ENCODE measurements around the gene ZBTB4. TPM values are rescaled to one million over a fixed set of nuclear protein-coding genes. Genes with fewer than 3 reads are reported as not detected.
A peak's percentile ranks its signal among the peaks of the same experiment; 100 is the strongest.

The ZBTB4 gene
- total and polyA plus RNA-seq, 7 experiments from 2014 or later, result 15.3 to 89.2 (median 49.8) TPM

GRCh38 chr17:7429722-7430121 lies 49.7 kb downstream of the ZBTB4 start:
- no peak overlapping the region for H3K4me3 ChIP-seq (ENCODE audit: low read length)
- ChIA-PET POLR2A (no interaction called here), CTCF (no interaction called here)
- H3K4me3 Mint-ChIP-seq, result no peak overlapping the region
- intact Hi-C loops (cut with micrococcal nuclease), result loop anchor here in 1 of 2 donors (10.0 kb wide), 1 partner anchor 415 kb away; the partner anchor contains the start of gene RNASEK
- H3K9me3 ChIP-seq (ENCODE audit: control insufficient read depth in 2 of 3, low read length in 3 of 3), result no peaks in the 10 kb centered on the region
- H3K36me3 ChIP-seq (ENCODE audit: control insufficient read depth in 2 of 3, insufficient read depth in 3 of 3, low read length in 3 of 3), result no peaks in the 10 kb centered on the region
- DNase-seq (no peak), ATAC-seq (peak; percentile 29)
- no peaks in the 10 kb centered on the region for H3K36me3 Mint-ChIP-seq
- H3K27me3 ChIP-seq (ENCODE audit: control insufficient read depth in 2 of 2, insufficient read depth in 2 of 2, low read length in 2 of 2), result no peaks in the 10 kb centered on the region
- H3K9me3 Mint-ChIP-seq, result peaks cover 0 to 2% (median 0%) of the 10 kb centered on the region in 11 donors
- peaks cover 0 to 3% (median 0%) of the 10 kb centered on the region in 5 donors for H3K27me3 Mint-ChIP-seq
- H3K27ac ChIP-seq (ENCODE audit: low read depth, low read length), result no peak overlapping the region
- peaks cover 0 to 3% (median 0%) of the 10 kb centered on the region in 7 donors for H3K4me1 Mint-ChIP-seq
- H3K4me1 ChIP-seq (ENCODE audit: control insufficient read depth in 2 of 2, insufficient read depth in 2 of 2, low read length in 2 of 2), result no peaks in the 10 kb centered on the region
- H3K27ac Mint-ChIP-seq, result no peak overlapping the region

DNA sequence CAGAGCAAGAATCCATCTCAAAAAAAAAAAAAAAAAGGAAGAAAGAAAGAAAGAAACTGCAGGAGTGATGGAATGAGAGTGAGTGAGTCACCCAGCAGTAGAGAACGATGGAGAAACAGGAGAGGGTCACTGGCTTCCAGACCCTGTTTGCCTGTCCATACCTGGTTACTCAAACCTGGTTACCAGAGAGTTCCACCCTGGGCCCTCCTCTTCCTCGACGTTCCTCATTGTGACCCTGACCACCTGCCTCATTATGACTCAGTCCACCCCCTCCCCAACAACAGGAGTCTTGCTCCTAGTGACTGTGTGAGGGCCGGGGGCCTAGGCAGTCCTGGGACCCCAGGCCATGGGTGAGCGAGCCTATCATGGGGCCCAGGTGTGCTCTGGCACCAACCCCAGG lies 50.9 kb downstream of the ZBTB4 start, which contains the start of gene SPEM3:
TSS of gene SPEM3 (plus strand) at position 301 of the 400 bp plus-strand sequence. CDS start at position 347, 46 bp downstream.
- Mint-ChIP-seq H3K27ac (no peak within 1 kb of the TSS), H3K4me3 (no peak within 1 kb of the TSS), H3K4me1 (peaks cover 0 to 3% (median 0%) of the 10 kb centered on the region in 7 donors), H3K36me3 (no peaks in the 10 kb centered on the region), H3K9me3 (peaks cover 0 to 2% (median 0%) of the 10 kb centered on the region in 11 donors), H3K27me3 (peaks cover 0 to 3% (median 0%) of the 10 kb centered on the region in 5 donors)
- Histone ChIP-seq H3K9me3 (ENCODE audit: control insufficient read depth in 2 of 3, low read length in 3 of 3) (no peaks in the 10 kb centered on the region), H3K36me3 (ENCODE audit: control insufficient read depth in 2 of 3, insufficient read depth in 3 of 3, low read length in 3 of 3) (no peaks in the 10 kb centered on the region), H3K4me1 (ENCODE audit: control insufficient read depth in 2 of 2, insufficient read depth in 2 of 2, low read length in 2 of 2) (no peaks in the 10 kb centered on the region), H3K27me3 (ENCODE audit: control insufficient read depth in 2 of 2, insufficient read depth in 2 of 2, low read length in 2 of 2) (no peaks in the 10 kb centered on the region), H3K4me3 (ENCODE audit: low read length) (no peak within 1 kb of the TSS), H3K27ac (ENCODE audit: low read depth, low read length) (no peak within 1 kb of the TSS)
- DNase-seq (no peak), ATAC-seq (no peak)
- ChIA-PET CTCF (no interaction called here), POLR2A (interaction anchor here (0.9 kb wide), 1 partner anchor 44 kb away, joined by 4 read pairs; no protein-coding TSS in a partner anchor)
- intact Hi-C loops (cut with micrococcal nuclease), result no loop called here

DNA sequence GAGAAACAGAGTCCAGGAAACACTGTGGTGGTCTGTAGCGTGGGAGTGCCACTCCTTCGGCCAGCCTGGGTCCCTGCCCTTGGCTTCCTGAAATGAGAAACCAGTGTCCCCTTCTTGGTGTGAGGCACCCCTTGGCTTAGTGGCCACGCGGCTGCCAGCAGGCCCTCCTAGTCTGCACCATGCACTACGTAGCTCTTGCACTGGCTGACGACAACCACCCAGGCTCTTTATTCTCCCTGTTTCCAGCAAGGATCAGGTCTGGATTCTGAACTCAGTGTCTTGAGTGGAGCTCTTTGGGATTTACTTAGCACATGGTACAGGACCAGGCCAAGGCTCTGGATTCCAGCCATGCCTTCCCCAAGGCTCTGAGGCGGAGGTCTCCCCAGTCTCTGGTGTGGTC lies 51.9 kb downstream of the ZBTB4 start:
- ATAC-seq (no peak), DNase-seq (no peak)
- H3K9me3 Mint-ChIP-seq, result peaks cover 0 to 2% (median 0%) of the 10 kb centered on the region in 11 donors
- H3K27me3 ChIP-seq (ENCODE audit: control insufficient read depth in 2 of 2, insufficient read depth in 2 of 2, low read length in 2 of 2), result no peaks in the 10 kb centered on the region
- POLR2A ChIA-PET, result interaction anchor here (0.6 to 0.9 kb wide), 2 partner anchors 43 to 227 kb away, joined by 3 to 4 read pairs; no protein-coding TSS in a partner anchor
- H3K4me3 Mint-ChIP-seq, result no peak overlapping the region
- H3K36me3 Mint-ChIP-seq, result no peaks in the 10 kb centered on the region
- H3K4me3 ChIP-seq (ENCODE audit: low read length), result no peak overlapping the region
- H3K27ac Mint-ChIP-seq, result no peak overlapping the region
- H3K36me3 ChIP-seq (ENCODE audit: control insufficient read depth in 2 of 3, insufficient read depth in 3 of 3, low read length in 3 of 3), result no peaks in the 10 kb centered on the region
- intact Hi-C loops (cut with micrococcal nuclease), result no loop called here
- CTCF ChIA-PET, result no interaction called here
- peaks cover 0 to 3% (median 0%) of the 10 kb centered on the region in 5 donors for H3K27me3 Mint-ChIP-seq
- no peak overlapping the region for H3K27ac ChIP-seq (ENCODE audit: low read depth, low read length)
- H3K9me3 ChIP-seq (ENCODE audit: control insufficient read depth in 2 of 3, low read length in 3 of 3), result no peaks in the 10 kb centered on the region
- H3K4me1 Mint-ChIP-seq, result peaks cover 0 to 3% (median 0%) of the 10 kb centered on the region in 7 donors
- H3K4me1 ChIP-seq (ENCODE audit: control insufficient read depth in 2 of 2, insufficient read depth in 2 of 2, low read length in 2 of 2), result no peaks in the 10 kb centered on the region

DNA sequence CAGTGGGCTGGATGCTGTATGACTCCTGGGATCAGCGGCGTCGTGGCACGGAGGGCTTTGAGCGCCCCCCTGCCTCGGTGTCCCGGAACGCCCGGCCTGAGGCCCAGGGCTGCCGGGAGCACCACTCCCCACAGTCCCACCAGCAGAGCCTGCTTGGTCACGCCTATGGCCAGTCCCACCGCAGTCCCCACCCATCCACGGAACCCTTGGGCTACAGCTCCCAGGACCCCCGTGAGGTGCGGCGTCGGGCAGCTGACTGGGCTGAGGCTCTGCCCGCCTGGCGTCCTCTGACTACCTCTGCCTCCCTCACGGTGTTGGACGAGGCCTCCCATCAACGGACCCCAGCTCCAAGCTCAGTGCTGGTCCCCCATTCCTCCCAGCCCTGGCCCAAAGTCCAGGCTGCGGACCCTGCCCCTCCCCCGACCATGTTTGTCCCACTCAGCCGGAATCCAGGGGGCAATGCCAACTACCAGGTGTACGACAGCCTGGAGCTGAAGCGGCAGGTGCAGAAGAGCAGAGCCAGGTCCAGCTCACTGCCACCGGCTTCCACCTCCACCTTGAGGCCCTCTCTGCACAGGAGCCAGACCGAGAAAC lies 52.4 kb downstream of the ZBTB4 start:
- intact Hi-C loops (cut with micrococcal nuclease), result no loop called here

GRCh38 chr17:7426203-7426863 lies 53.1 kb downstream of the ZBTB4 start:
- H3K4me1 ChIP-seq (ENCODE audit: control insufficient read depth in 2 of 2, insufficient read depth in 2 of 2, low read length in 2 of 2), result no peaks in the 10 kb centered on the region
- H3K4me3 Mint-ChIP-seq, result no peak overlapping the region
- no peak for DNase-seq
- ChIA-PET CTCF (no interaction called here), POLR2A (interaction anchor here (0.6 kb wide), 1 partner anchor 223 kb away, joined by 3 read pairs; no protein-coding TSS in a partner anchor)
- peaks cover 0 to 2% (median 0%) of the 10 kb centered on the region in 11 donors for H3K9me3 Mint-ChIP-seq
- no peaks in the 10 kb centered on the region for H3K36me3 Mint-ChIP-seq
- H3K27me3 ChIP-seq (ENCODE audit: control insufficient read depth in 2 of 2, insufficient read depth in 2 of 2, low read length in 2 of 2), result no peaks in the 10 kb centered on the region
- no peak overlapping the region for H3K27ac ChIP-seq (ENCODE audit: low read depth, low read length)
- H3K4me3 ChIP-seq (ENCODE audit: low read length), result no peak overlapping the region
- no peak for ATAC-seq
- H3K4me1 Mint-ChIP-seq, result peaks cover 0 to 3% (median 0%) of the 10 kb centered on the region in 7 donors
- peaks cover 0 to 3% (median 0%) of the 10 kb centered on the region in 5 donors for H3K27me3 Mint-ChIP-seq
- no peaks in the 10 kb centered on the region for H3K9me3 ChIP-seq (ENCODE audit: control insufficient read depth in 2 of 3, low read length in 3 of 3)
- peak overlapping the region in 2 of 9 donors; percentile 29 to 46 for H3K27ac Mint-ChIP-seq
- intact Hi-C loops (cut with micrococcal nuclease), result no loop called here
- no peaks in the 10 kb centered on the region for H3K36me3 ChIP-seq (ENCODE audit: control insufficient read depth in 2 of 3, insufficient read depth in 3 of 3, low read length in 3 of 3)

More for the DNA sequence above, 52.4 kb downstream of the ZBTB4 start:
- Mint-ChIP-seq H3K9me3 (peaks cover 0 to 2% (median 0%) of the 10 kb centered on the region in 11 donors), H3K27ac (no peak overlapping the region), H3K4me1 (peaks cover 0 to 3% (median 0%) of the 10 kb centered on the region in 7 donors), H3K27me3 (peaks cover 0 to 3% (median 0%) of the 10 kb centered on the region in 5 donors), H3K4me3 (no peak overlapping the region), H3K36me3 (no peaks in the 10 kb centered on the region)
- Histone ChIP-seq H3K27me3 (ENCODE audit: control insufficient read depth in 2 of 2, insufficient read depth in 2 of 2, low read length in 2 of 2) (no peaks in the 10 kb centered on the region), H3K9me3 (ENCODE audit: control insufficient read depth in 2 of 3, low read length in 3 of 3) (no peaks in the 10 kb centered on the region), H3K27ac (ENCODE audit: low read depth, low read length) (no peak overlapping the region), H3K36me3 (ENCODE audit: control insufficient read depth in 2 of 3, insufficient read depth in 3 of 3, low read length in 3 of 3) (no peaks in the 10 kb centered on the region), H3K4me1 (ENCODE audit: control insufficient read depth in 2 of 2, insufficient read depth in 2 of 2, low read length in 2 of 2) (no peaks in the 10 kb centered on the region), H3K4me3 (ENCODE audit: low read length) (no peak overlapping the region)
- DNase-seq, result no peak
- no peak for ATAC-seq
- CTCF ChIA-PET, result no interaction called here
- POLR2A ChIA-PET, result interaction anchor here (0.6 kb wide), 2 partner anchors 223 to 226 kb away, joined by 3 read pairs; no protein-coding TSS in a partner anchor

DNA sequence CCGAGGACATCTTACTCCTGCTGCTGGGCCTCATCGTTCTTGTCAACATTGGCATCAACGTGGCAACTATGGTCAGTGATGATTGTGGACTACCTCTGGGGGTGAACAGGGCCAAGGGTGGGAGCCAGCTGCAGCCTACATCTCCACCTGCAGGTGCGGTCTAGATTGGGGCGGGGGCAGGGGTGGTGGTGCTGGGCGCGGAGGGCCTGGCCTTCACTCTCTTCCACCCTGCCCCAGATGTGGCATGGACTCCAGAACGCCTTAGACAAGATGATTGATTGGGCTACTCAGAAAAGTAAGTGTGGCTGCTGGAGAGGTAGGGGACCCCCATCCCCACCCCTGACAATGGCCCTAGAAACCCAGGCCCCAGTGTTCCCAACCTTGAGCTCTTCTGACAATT lies 53.7 kb downstream of the ZBTB4 start:
- no peaks in the 10 kb centered on the region for H3K36me3 ChIP-seq (ENCODE audit: control insufficient read depth in 2 of 3, insufficient read depth in 3 of 3, low read length in 3 of 3)
- ATAC-seq (no peak), DNase-seq (no peak)
- peak overlapping the region in 1 of 9 donors; percentile 46 for H3K27ac Mint-ChIP-seq
- ChIA-PET POLR2A (interaction anchor here (0.6 to 1.9 kb wide), 4 partner anchors 9 to 90 kb away, joined by 3 to 6 read pairs (median 4); partner anchors contain the start of gene TMEM102), CTCF (no interaction called here)
- H3K27me3 ChIP-seq (ENCODE audit: control insufficient read depth in 2 of 2, insufficient read depth in 2 of 2, low read length in 2 of 2), result no peaks in the 10 kb centered on the region
- H3K4me3 ChIP-seq (ENCODE audit: low read length), result no peak overlapping the region
- no peaks in the 10 kb centered on the region for H3K4me1 ChIP-seq (ENCODE audit: control insufficient read depth in 2 of 2, insufficient read depth in 2 of 2, low read length in 2 of 2)
- no peaks in the 10 kb centered on the region for H3K9me3 ChIP-seq (ENCODE audit: control insufficient read depth in 2 of 3, low read length in 3 of 3)
- H3K27me3 Mint-ChIP-seq, result peaks cover 0 to 3% (median 0%) of the 10 kb centered on the region in 5 donors
- no peak overlapping the region for H3K4me3 Mint-ChIP-seq
- H3K9me3 Mint-ChIP-seq, result peaks cover 0 to 2% (median 0%) of the 10 kb centered on the region in 11 donors
- no peak overlapping the region for H3K27ac ChIP-seq (ENCODE audit: low read depth, low read length)
- peaks cover 0 to 1% (median 0%) of the 10 kb centered on the region in 7 donors for H3K4me1 Mint-ChIP-seq
- H3K36me3 Mint-ChIP-seq, result no peaks in the 10 kb centered on the region
- intact Hi-C loops (cut with micrococcal nuclease), result no loop called here
